Kidney tubule cell (primary cell): ENCODE measurements around the gene SLC31A1.

Experiments
- DNase-seq: peaks from one replicate; pipeline ENCODE4 v3.0.0-alpha.2; 2018; ENCODE audit warnings: low spot score

SLC31A1 gene

GRCh38 chr9:113307396-113307975 lies 86.1 kb downstream of the SLC31A1 start:
- DNase-seq: peak; percentile 83

GRCh38 chr9:113309204-113309813 lies 88.0 kb downstream of the SLC31A1 start:
- peak; percentile 55 for DNase-seq

- DNase-seq: no peak
Measured at GRCh38 chr9:113310538-113310937, 89.2 kb downstream of the SLC31A1 start.

GRCh38 chr9:113311961-113312360 lies 90.6 kb downstream of the SLC31A1 start:
- no peak for DNase-seq

- no peak for DNase-seq
Measured at GRCh38 chr9:113313261-113313660, 91.9 kb downstream of the SLC31A1 start.
